ENCODE data around the gene TRIM29.

The TRIM29 gene

GRCh38 chr11:120135838-120136237, 2.1 kb downstream of the TRIM29 start:
- peak; percentile 8 for DNase-seq

- DNase-seq = no peak
These were observed 3.0 kb downstream of the TRIM29 start for GRCh38 chr11:120134931-120135228.

- DNase-seq = peak; percentile 5
These were observed 3.6 kb downstream of the TRIM29 start for GRCh38 chr11:120134106-120134930.

GRCh38 chr11:120133216-120134105, 4.5 kb downstream of the TRIM29 start:
- DNase-seq = peak; percentile 8

GRCh38 chr11:120132645-120133185, 5.2 kb downstream of the TRIM29 start:
- DNase-seq = peak; percentile 11

GRCh38 chr11:120131941-120132644, 5.8 kb downstream of the TRIM29 start:
- no peak for DNase-seq

GRCh38 chr11:120130991-120131760, 6.7 kb downstream of the TRIM29 start:
- DNase-seq = no peak

- DNase-seq = no peak
These were observed 7.5 kb downstream of the TRIM29 start for GRCh38 chr11:120130176-120130980.

GRCh38 chr11:120129570-120129969, 8.3 kb downstream of the TRIM29 start:
- no peak for DNase-seq

- no peak for DNase-seq
These were observed 9.4 kb downstream of the TRIM29 start for GRCh38 chr11:120128392-120129119.

- no peak for DNase-seq
These were observed 10.7 kb downstream of the TRIM29 start for GRCh38 chr11:120127236-120127635.

GRCh38 chr11:120126620-120127019, 11.3 kb downstream of the TRIM29 start:
- no peak for DNase-seq

GRCh38 chr11:120125509-120125908, 12.4 kb downstream of the TRIM29 start:
- no peak for DNase-seq

GRCh38 chr11:120125024-120125423, 12.9 kb downstream of the TRIM29 start:
- DNase-seq = no peak

- no peak for DNase-seq
These were observed 13.6 kb downstream of the TRIM29 start for GRCh38 chr11:120124355-120124754.

GRCh38 chr11:120123946-120124345, 14.0 kb downstream of the TRIM29 start:
- DNase-seq = no peak

GRCh38 chr11:120122924-120123683, 14.8 kb downstream of the TRIM29 start:
- no peak for DNase-seq

- no peak for DNase-seq
These were observed 15.9 kb downstream of the TRIM29 start for GRCh38 chr11:120121914-120122473.

GRCh38 chr11:120121336-120121735, 16.6 kb downstream of the TRIM29 start:
- no peak for DNase-seq
